GM23338 (cell line): ENCODE measurements around the gene ZCWPW2. TPM values are rescaled to one million over a fixed set of nuclear protein-coding genes. Genes with fewer than 3 reads are reported as not detected.

Experiments used
- ATAC-seq: fragments of 200-7000 bp; cut with Tn5 transposase; 3 replicates; pipeline ENCODE4 v1.9.1; 2020
- DNase-seq: peaks from one replicate; pipeline ENCODE4 v3.0.0-alpha.2; 2015; ENCODE audit warnings: low spot score
- H2AFZ ChIP-seq: fragments of 200-600 bp; sonication (generic); 2 replicates; pipeline ENCODE4 v1.8.0; 2016; ENCODE audit warnings: antibody characterized with exemption, mild to moderate bottlenecking, moderate library complexity
- H3F3A ChIP-seq: fragments of 200-600 bp; sonication (generic); replicated peaks from 2 replicates; pipeline ENCODE4 v1.8.0; 2017; ENCODE audit warnings: antibody characterized with exemption, mixed run types, low read depth
- H3K27ac ChIP-seq: fragments of 200-600 bp; sonication (generic); 2 replicates; pipeline ENCODE4 v1.6.1; 2016; ENCODE audit warnings: low read depth
- H3K27me3 ChIP-seq: fragments of 200-600 bp; sonication (generic); 2 replicates; pipeline ENCODE4 v1.8.0; 2016; ENCODE audit warnings: mild to moderate bottlenecking, mixed run types, moderate library complexity; ENCODE audit not compliant: insufficient read depth
- H3K36me3 ChIP-seq: fragments of 200-600 bp; sonication (generic); 2 replicates; pipeline ENCODE4 v1.8.0; 2016; ENCODE audit warnings: mild to moderate bottlenecking; ENCODE audit not compliant: insufficient read depth
- H3K4me1 ChIP-seq: fragments of 200-600 bp; sonication (generic); 2 replicates; pipeline ENCODE4 v1.8.0; 2016; ENCODE audit warnings: mild to moderate bottlenecking, moderate library complexity; ENCODE audit not compliant: insufficient read depth
- H3K4me2 ChIP-seq: fragments of 200-600 bp; sonication (generic); 2 replicates; pipeline ENCODE4 v1.7.1; 2017; ENCODE audit warnings: mixed run types
- H3K4me3 ChIP-seq: fragments of 200-600 bp; sonication (generic); 2 replicates; pipeline ENCODE4 v1.6.1; 2016; ENCODE audit warnings: mixed run types
- H3K79me2 ChIP-seq: fragments of 200-600 bp; sonication (generic); replicated peaks from 2 replicates; pipeline ENCODE4 v1.8.0; 2017; ENCODE audit warnings: mild to moderate bottlenecking; ENCODE audit not compliant: insufficient read depth
- H3K9me2 ChIP-seq: fragments of 200-600 bp; sonication (generic); 2 replicates; pipeline ENCODE4 v1.8.0; 2017; ENCODE audit not compliant: insufficient read depth
- H4K20me1 ChIP-seq: fragments of 200-600 bp; sonication (generic); replicated peaks from 2 replicates; pipeline ENCODE4 v1.8.0; 2017; ENCODE audit warnings: mild to moderate bottlenecking; ENCODE audit not compliant: insufficient read depth
- H3K27ac Mint-ChIP-seq: 2 replicates; pipeline ENCODE4 v1.8.0; 2020; ENCODE audit warnings: inconsistent platforms, mild to moderate bottlenecking, moderate library complexity, mixed read lengths
- H3K27me3 Mint-ChIP-seq: 3 replicates; pipeline ENCODE4 v1.8.0; 2022; ENCODE audit warnings: low read depth, mild to moderate bottlenecking, moderate library complexity, mixed read lengths, inconsistent platforms; ENCODE audit not compliant: insufficient read depth, poor library complexity
- H3K36me3 Mint-ChIP-seq: 3 replicates; pipeline ENCODE4 v1.8.0; 2021; ENCODE audit warnings: low read depth, mild to moderate bottlenecking, inconsistent platforms, moderate library complexity, mixed read lengths
- H3K4me1 Mint-ChIP-seq: 3 replicates; pipeline ENCODE4 v1.8.0; 2020; ENCODE audit warnings: mild to moderate bottlenecking, inconsistent platforms, mixed read lengths
- H3K4me3 Mint-ChIP-seq: 3 replicates; pipeline ENCODE4 v1.8.0; 2021; ENCODE audit warnings: moderate library complexity, mild to moderate bottlenecking, inconsistent platforms, mixed read lengths
- H3K9me3 Mint-ChIP-seq: 3 replicates; pipeline ENCODE4 v1.8.0; 2020; ENCODE audit warnings: moderate library complexity, mild to moderate bottlenecking, inconsistent platforms, mixed read lengths
- CTCF ChIP-seq, 2 experiments: fragments of 200-600 bp in 1 of 2; sonication (generic) in 1 of 2; conservative IDR thresholded peaks; 2 replicates each; pipeline versions ENCODE4 v1.5.1 to v1.6.1; 2016 to 2017; ENCODE audit warnings: antibody characterized with exemption in 2 of 2, low read depth in 2 of 2, mild to moderate bottlenecking in 2 of 2, moderate library complexity in 1 of 2
- ETS1 ChIP-seq: IDR thresholded peaks from 2 replicates; pipeline ENCODE4 v1.6.1; 2016; ENCODE audit warnings: antibody characterized with exemption
- JUNB ChIP-seq: IDR thresholded peaks from one replicate; pipeline ENCODE4 v1.6.1; 2016; ENCODE audit warnings: antibody characterized with exemption; ENCODE audit not compliant: unreplicated experiment
- NANOG ChIP-seq: IDR thresholded peaks from 2 replicates; pipeline ENCODE4 v1.6.1; 2016; ENCODE audit warnings: antibody characterized with exemption, borderline replicate concordance
- POLR2AphosphoS5 ChIP-seq: IDR thresholded peaks from 2 replicates; pipeline ENCODE4 v1.6.1; 2016; ENCODE audit warnings: antibody characterized with exemption, low read depth
- REST ChIP-seq: IDR thresholded peaks from one replicate; pipeline ENCODE4 v1.6.1; 2018; ENCODE audit warnings: antibody characterized with exemption; ENCODE audit not compliant: unreplicated experiment
- ZNF114 ChIP-seq: fragments of 250-450 bp; sonication (Bioruptor Pico); IDR thresholded peaks from 2 replicates; pipeline ENCODE4 v1.5.0; 2020; ENCODE audit warnings: mild to moderate bottlenecking, moderate library complexity
- ZNF331 ChIP-seq: fragments of 250-450 bp; sonication (Bioruptor Pico); IDR thresholded peaks from 2 replicates; pipeline ENCODE4 v1.5.0; 2020; ENCODE audit warnings: low read depth, mild to moderate bottlenecking, moderate library complexity
- ZNF462 ChIP-seq: fragments of 250-450 bp; sonication (Bioruptor Pico); IDR thresholded peaks from 2 replicates; pipeline ENCODE4 v1.5.0; 2020; ENCODE audit warnings: mild to moderate bottlenecking, moderate library complexity
- polyA plus RNA-seq: library from polyadenylated mRNA; unstranded; fragments of >200 nt; fragmentation: Nextera tagmentation; extraction: Ambion mirVana; gene quantifications from 2 replicates; pipeline ENCODE4 v1.2.1, GENCODE V29; 2016
- total RNA-seq: library from RNA; depleted of rRNA; stranded (reverse); fragments of >200 nt; shearing (Covaris generic); gene quantifications from 2 replicates; pipeline ENCODE4 v1.2.3, GENCODE V29; 2014

ZCWPW2 gene
- total and polyA plus RNA-seq, 2 experiments from 2014 or later = 0.55 TPM; not detected in 1

GRCh38 chr3:28320981-28321380 lies 27.5 kb upstream of the ZCWPW2 start:
- no peak overlapping the region for H3K4me2 ChIP-seq
- H3K27me3 Mint-ChIP-seq = no peaks in the 10 kb centered on the region
- no peaks in the 10 kb centered on the region for H3K9me3 Mint-ChIP-seq
- H3K79me2 ChIP-seq = no peaks in the 10 kb centered on the region
- H3K4me1 ChIP-seq = no peaks in the 10 kb centered on the region
- H3F3A ChIP-seq = no peaks in the 10 kb centered on the region
- no peak overlapping the region for H3K27ac Mint-ChIP-seq
- H2AFZ ChIP-seq = no peak overlapping the region
- peaks cover 8% of the 10 kb centered on the region; the same call in 2 of the 3 replicates for H3K4me1 Mint-ChIP-seq
- TF ChIP-seq JUNB (no peak), NANOG (no peak), ETS1 (no peak), CTCF (conservative IDR thresholded peaks at IDR 0.05; ENCODE audit: low read depth in 2 of 2) (no peak), REST (no peak), ZNF331 (CRISPR knock-in tag) (no peak), POLR2AphosphoS5 (no peak), ZNF114 (no peak)
- H3K27ac ChIP-seq = no peak overlapping the region
- no peaks in the 10 kb centered on the region; the same call in 2 of the 3 replicates for H3K36me3 Mint-ChIP-seq
- ATAC-seq = no peak
- no peak for DNase-seq
- H3K4me3 ChIP-seq = no peak overlapping the region
- H3K36me3 ChIP-seq = no peaks in the 10 kb centered on the region
- no peak overlapping the region for H3K4me3 Mint-ChIP-seq
- H3K9me2 ChIP-seq = no peaks in the 10 kb centered on the region
- H3K27me3 ChIP-seq = no peaks in the 10 kb centered on the region
- H4K20me1 ChIP-seq = no peaks in the 10 kb centered on the region

- Histone ChIP-seq H2AFZ (no peak overlapping the region), H3K27ac (no peak overlapping the region), H3K9me2 (no peaks in the 10 kb centered on the region), H3K36me3 (no peaks in the 10 kb centered on the region), H3K4me2 (no peak overlapping the region), H3K27me3 (no peaks in the 10 kb centered on the region), H3K4me3 (no peak overlapping the region), H4K20me1 (no peaks in the 10 kb centered on the region), H3K79me2 (no peaks in the 10 kb centered on the region), H3K4me1 (no peaks in the 10 kb centered on the region), H3F3A (no peaks in the 10 kb centered on the region)
- ATAC-seq (no peak), DNase-seq (no peak)
- no peaks in the 10 kb centered on the region for H3K27me3 Mint-ChIP-seq
- no peak overlapping the region for H3K27ac Mint-ChIP-seq
- H3K4me3 Mint-ChIP-seq = no peak overlapping the region
- no peaks in the 10 kb centered on the region; the same call in 2 of the 3 replicates for H3K36me3 Mint-ChIP-seq
- peaks cover 8% of the 10 kb centered on the region; the same call in 2 of the 3 replicates for H3K4me1 Mint-ChIP-seq
- H3K9me3 Mint-ChIP-seq = no peaks in the 10 kb centered on the region
- TF ChIP-seq JUNB (no peak), ZNF114 (no peak), ZNF462 (CRISPR knock-in tag) (no peak)
These were observed 26.1 kb upstream of the ZCWPW2 start for GRCh38 chr3:28322464-28322863.
